HG03439 (cell line): ENCODE results near the gene PIK3C3.

Experiments used
- ATAC-seq: cut with Tn5 transposase; IDR thresholded peaks from one replicate; pipeline ENCODE4 v1.9.1; 2021; ENCODE audit warnings: mild to moderate bottlenecking, moderate library complexity; ENCODE audit not compliant: unreplicated experiment

PIK3C3 gene

GRCh38 chr18:42113529-42114191 is 158.6 kb downstream of the PIK3C3 start:
- ATAC-seq: peak; percentile 37

- ATAC-seq: peak; percentile 91
These were observed 159.4 kb downstream of the PIK3C3 start for GRCh38 chr18:42114310-42114943.

- no peak for ATAC-seq
These were observed 171.6 kb downstream of the PIK3C3 start for GRCh38 chr18:42126586-42126985.

GRCh38 chr18:42131066-42131929 is 176.3 kb downstream of the PIK3C3 start:
- no peak for ATAC-seq

GRCh38 chr18:42131930-42132244 is 176.9 kb downstream of the PIK3C3 start:
- no peak for ATAC-seq
